ENCODE data around the gene ZNF48. TPM values are rescaled to one million over a fixed set of nuclear protein-coding genes. Genes with fewer than 3 reads are reported as not detected.

Gene ZNF48
- total RNA-seq, 2 experiments from 2014 or later: 14.2 to 14.5 TPM

GRCh38 chr16:30354423-30355143 lies 40.6 kb upstream of the ZNF48 start:
- H3K27me3 Mint-ChIP-seq: no peaks in the 10 kb centered on the region
- POLR2A ChIA-PET: interaction anchor here (0.7 to 8.3 kb wide), 12 partner anchors 10 to 204 kb away, joined by 3 to 83 read pairs (median 7); partner anchors contain the start of genes SEPTIN1, TBC1D10B, ZNF48 and ZNF764
- H3K9me3 Mint-ChIP-seq: no peaks in the 10 kb centered on the region
- CTCF ChIA-PET: interaction anchor here (1.1 kb wide), 2 partner anchors 14 to 262 kb away, joined by 3 read pairs; no protein-coding TSS in a partner anchor
- peaks cover 73% of the 10 kb centered on the region for H3K36me3 Mint-ChIP-seq (ENCODE audit: low read depth)
- H3K4me3 Mint-ChIP-seq: peak overlapping the region; percentile 90
- no peak for DNase-seq
- peak overlapping the region; percentile 93 for H3K27ac Mint-ChIP-seq
- H3K4me1 Mint-ChIP-seq: peaks cover 73% of the 10 kb centered on the region

GRCh38 chr16:30355144-30355953 lies 39.9 kb upstream of the ZNF48 start, which contains the start of gene CD2BP2:
CD2BP2 (minus strand) TSS chr16:30355308; CDS start chr16:30354681, 627 bp downstream.
- peak within 1 kb of the TSS; percentile 90 for H3K4me3 Mint-ChIP-seq
- H3K9me3 Mint-ChIP-seq: no peaks in the 10 kb centered on the region
- ChIA-PET POLR2A (interaction anchor here (0.9 to 8.3 kb wide), 13 partner anchors 8 to 172 kb away, joined by 3 to 83 read pairs (median 5); partner anchors contain the start of genes CORO1A, SEPTIN1, TBC1D10B and ZNF48), CTCF (interaction anchor here (1.1 to 1.5 kb wide), 2 partner anchors 13 to 54 kb away, joined by 3 to 6 read pairs; no protein-coding TSS in a partner anchor)
- DNase-seq: peak; percentile 88
- H3K27me3 Mint-ChIP-seq: no peaks in the 10 kb centered on the region
- peaks cover 75% of the 10 kb centered on the region for H3K36me3 Mint-ChIP-seq (ENCODE audit: low read depth)
- H3K27ac Mint-ChIP-seq: peak within 1 kb of the TSS; percentile 93
- H3K4me1 Mint-ChIP-seq: peaks cover 66% of the 10 kb centered on the region

- DNase-seq: no peak
- Mint-ChIP-seq H3K4me1 (peaks cover 60% of the 10 kb centered on the region), H3K9me3 (no peaks in the 10 kb centered on the region), H3K4me3 (peak overlapping the region; percentile 90), H3K36me3 (ENCODE audit: low read depth) (peaks cover 73% of the 10 kb centered on the region), H3K27me3 (no peaks in the 10 kb centered on the region), H3K27ac (peak overlapping the region; percentile 93)
- ChIA-PET POLR2A (interaction anchor here (1.2 to 8.3 kb wide), 9 partner anchors 9 to 173 kb away, joined by 4 to 83 read pairs (median 9); partner anchors contain the start of genes CORO1A, SEPTIN1, TBC1D10B and ZNF48), CTCF (interaction anchor here (1.5 kb wide), 1 partner anchor 54 kb away, joined by 6 read pairs; no protein-coding TSS in a partner anchor)
These were observed 39.3 kb upstream of the ZNF48 start for GRCh38 chr16:30355954-30356308.

- Mint-ChIP-seq H3K36me3 (ENCODE audit: low read depth) (peaks cover 72% of the 10 kb centered on the region), H3K4me1 (peaks cover 54% of the 10 kb centered on the region), H3K9me3 (no peaks in the 10 kb centered on the region), H3K4me3 (peak overlapping the region; percentile 90), H3K27me3 (no peaks in the 10 kb centered on the region), H3K27ac (peak overlapping the region; percentile 93)
- ChIA-PET POLR2A (interaction anchor here (0.7 to 8.3 kb wide), 9 partner anchors 8 to 173 kb away, joined by 3 to 83 read pairs (median 5); partner anchors contain the start of genes CORO1A, SEPTIN1, TBC1D10B and ZNF48), CTCF (interaction anchor here (0.8 to 1.5 kb wide), 3 partner anchors 11 to 53 kb away, joined by 5 to 9 read pairs (median 6); no protein-coding TSS in a partner anchor)
- no peak for DNase-seq
These were observed 38.7 kb upstream of the ZNF48 start for GRCh38 chr16:30356401-30357084.

- ChIA-PET POLR2A (interaction anchor here (0.7 to 8.3 kb wide), 7 partner anchors 8 to 174 kb away, joined by 3 to 83 read pairs (median 5); partner anchors contain the start of genes CORO1A, SEPTIN1 and TBC1D10B), CTCF (interaction anchor here (0.8 to 1.5 kb wide), 3 partner anchors 10 to 52 kb away, joined by 5 to 9 read pairs (median 6); no protein-coding TSS in a partner anchor)
- no peaks in the 10 kb centered on the region for H3K9me3 Mint-ChIP-seq
- peaks cover 50% of the 10 kb centered on the region for H3K4me1 Mint-ChIP-seq
- peaks cover 68% of the 10 kb centered on the region for H3K36me3 Mint-ChIP-seq (ENCODE audit: low read depth)
- DNase-seq: no peak
- no peaks in the 10 kb centered on the region for H3K27me3 Mint-ChIP-seq
- peak overlapping the region; percentile 93 for H3K27ac Mint-ChIP-seq
- peak overlapping the region; percentile 4 for H3K4me3 Mint-ChIP-seq
These were observed 38.0 kb upstream of the ZNF48 start for GRCh38 chr16:30357085-30357714.

GRCh38 chr16:30357715-30358576 lies 37.3 kb upstream of the ZNF48 start:
- no peaks in the 10 kb centered on the region for H3K27me3 Mint-ChIP-seq
- no peak for DNase-seq
- H3K9me3 Mint-ChIP-seq: no peaks in the 10 kb centered on the region
- peaks cover 67% of the 10 kb centered on the region for H3K36me3 Mint-ChIP-seq (ENCODE audit: low read depth)
- peak overlapping the region; percentile 53 for H3K27ac Mint-ChIP-seq
- CTCF ChIA-PET: no interaction called here
- peaks cover 46% of the 10 kb centered on the region for H3K4me1 Mint-ChIP-seq
- H3K4me3 Mint-ChIP-seq: no peak overlapping the region
- POLR2A ChIA-PET: interaction anchor here (1.3 to 8.3 kb wide), 2 partner anchors 12 to 22 kb away, joined by 5 to 83 read pairs; partner anchors contain the start of gene TBC1D10B

GRCh38 chr16:30358577-30358936 lies 36.7 kb upstream of the ZNF48 start:
- no peaks in the 10 kb centered on the region for H3K27me3 Mint-ChIP-seq
- CTCF ChIA-PET: interaction anchor here (1.3 kb wide), 1 partner anchor 11 kb away, joined by 3 read pairs; no protein-coding TSS in a partner anchor
- DNase-seq: no peak

GRCh38 chr16:30358990-30359870 lies 36.0 kb upstream of the ZNF48 start:
- CTCF ChIA-PET: interaction anchor here (1.3 kb wide), 1 partner anchor 10 kb away, joined by 3 read pairs; no protein-coding TSS in a partner anchor
- H3K36me3 Mint-ChIP-seq (ENCODE audit: low read depth): peaks cover 66% of the 10 kb centered on the region
- H3K27ac Mint-ChIP-seq: no peak overlapping the region
- H3K4me1 Mint-ChIP-seq: peaks cover 40% of the 10 kb centered on the region
- no peak for DNase-seq
- no peaks in the 10 kb centered on the region for H3K27me3 Mint-ChIP-seq
- H3K9me3 Mint-ChIP-seq: no peaks in the 10 kb centered on the region
- no peak overlapping the region for H3K4me3 Mint-ChIP-seq
- POLR2A ChIA-PET: interaction anchor here (8.3 kb wide), 1 partner anchor 10 kb away, joined by 83 read pairs; the partner anchor contains the start of gene TBC1D10B

More at GRCh38 chr16:30358577-30358936, 36.7 kb upstream of the ZNF48 start:
- Mint-ChIP-seq H3K4me3 (no peak overlapping the region), H3K4me1 (peaks cover 46% of the 10 kb centered on the region), H3K27ac (no peak overlapping the region), H3K9me3 (no peaks in the 10 kb centered on the region), H3K36me3 (ENCODE audit: low read depth) (peaks cover 68% of the 10 kb centered on the region)
- POLR2A ChIA-PET: interaction anchor here (8.3 kb wide), 1 partner anchor 11 kb away, joined by 83 read pairs; the partner anchor contains the start of gene TBC1D10B

GRCh38 chr16:30359871-30360170 lies 35.4 kb upstream of the ZNF48 start:
- POLR2A ChIA-PET: interaction anchor here (8.3 kb wide), 1 partner anchor 10 kb away, joined by 83 read pairs; the partner anchor contains the start of gene TBC1D10B

GRCh38 chr16:30361180-30361579 lies 34.0 kb upstream of the ZNF48 start:
- H3K9me3 Mint-ChIP-seq: no peaks in the 10 kb centered on the region
- ChIA-PET POLR2A (no interaction called here), CTCF (interaction anchor here (1.3 kb wide), 1 partner anchor 48 kb away, joined by 3 read pairs; no protein-coding TSS in a partner anchor)
- peaks cover 38% of the 10 kb centered on the region for H3K4me1 Mint-ChIP-seq
- peaks cover 75% of the 10 kb centered on the region for H3K36me3 Mint-ChIP-seq (ENCODE audit: low read depth)
- H3K27me3 Mint-ChIP-seq: no peaks in the 10 kb centered on the region
- no peak overlapping the region for H3K4me3 Mint-ChIP-seq
- DNase-seq: no peak
- H3K27ac Mint-ChIP-seq: peak overlapping the region; percentile 61

More at GRCh38 chr16:30359871-30360170, 35.4 kb upstream of the ZNF48 start:
- DNase-seq: no peak
- no peak overlapping the region for H3K27ac Mint-ChIP-seq
- no peak overlapping the region for H3K4me3 Mint-ChIP-seq
- H3K4me1 Mint-ChIP-seq: peaks cover 41% of the 10 kb centered on the region
- CTCF ChIA-PET: interaction anchor here (1.3 kb wide), 2 partner anchors 10 to 50 kb away, joined by 3 read pairs; no protein-coding TSS in a partner anchor
- no peaks in the 10 kb centered on the region for H3K9me3 Mint-ChIP-seq
- H3K27me3 Mint-ChIP-seq: no peaks in the 10 kb centered on the region
- H3K36me3 Mint-ChIP-seq (ENCODE audit: low read depth): peaks cover 67% of the 10 kb centered on the region
